Measurements from ENCODE around the gene PRAMEF1.

DNA sequence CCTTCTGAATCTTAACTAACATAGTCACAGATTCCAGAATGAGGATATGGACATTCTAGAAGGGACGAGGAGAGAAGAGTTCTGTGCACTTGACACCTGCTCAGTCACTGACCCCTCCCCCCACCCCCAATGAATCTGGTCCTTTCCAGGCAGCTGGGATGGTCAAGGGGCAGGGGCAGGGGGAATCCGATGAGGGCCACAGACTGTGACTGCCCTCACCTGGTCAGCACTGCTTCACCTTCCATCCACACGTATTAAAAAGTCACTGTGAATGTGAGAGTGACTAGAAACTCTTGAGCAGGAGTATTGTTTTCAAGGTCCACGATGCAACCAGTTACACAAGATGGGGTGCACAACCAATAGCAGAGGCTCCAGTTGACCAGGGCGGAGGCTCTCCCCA is 27.2 kb upstream of the PRAMEF1 start:
- TF ChIP-seq, protein P1, sequence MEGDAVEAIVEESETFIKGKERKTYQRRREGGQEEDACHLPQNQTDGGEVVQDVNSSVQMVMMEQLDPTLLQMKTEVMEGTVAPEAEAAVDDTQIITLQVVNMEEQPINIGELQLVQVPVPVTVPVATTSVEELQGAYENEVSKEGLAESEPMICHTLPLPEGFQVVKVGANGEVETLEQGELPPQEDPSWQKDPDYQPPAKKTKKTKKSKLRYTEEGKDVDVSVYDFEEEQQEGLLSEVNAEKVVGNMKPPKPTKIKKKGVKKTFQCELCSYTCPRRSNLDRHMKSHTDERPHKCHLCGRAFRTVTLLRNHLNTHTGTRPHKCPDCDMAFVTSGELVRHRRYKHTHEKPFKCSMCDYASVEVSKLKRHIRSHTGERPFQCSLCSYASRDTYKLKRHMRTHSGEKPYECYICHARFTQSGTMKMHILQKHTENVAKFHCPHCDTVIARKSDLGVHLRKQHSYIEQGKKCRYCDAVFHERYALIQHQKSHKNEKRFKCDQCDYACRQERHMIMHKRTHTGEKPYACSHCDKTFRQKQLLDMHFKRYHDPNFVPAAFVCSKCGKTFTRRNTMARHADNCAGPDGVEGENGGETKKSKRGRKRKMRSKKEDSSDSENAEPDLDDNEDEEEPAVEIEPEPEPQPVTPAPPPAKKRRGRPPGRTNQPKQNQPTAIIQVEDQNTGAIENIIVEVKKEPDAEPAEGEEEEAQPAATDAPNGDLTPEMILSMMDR (IDR thresholded peaks at IDR 0.05): no peak
- TF ChIP-seq EZH2 (IDR thresholded peaks at IDR 0.05): no peak
- TF ChIP-seq EZH2phosphoT487 (IDR thresholded peaks at IDR 0.05): no peak
